Erythroblast (primary cell): ENCODE results near the gene CWC27.

Source experiments
- GATA1 ChIP-seq: IDR thresholded peaks from 2 replicates; pipeline ENCODE4 v1.6.1; 2011; ENCODE audit warnings: low read depth, mild to moderate bottlenecking, control low read depth, low read length, moderate library complexity
- POLR2A ChIP-seq: IDR thresholded peaks from 2 replicates; pipeline ENCODE4 v1.6.1; 2011; ENCODE audit warnings: mild to moderate bottlenecking, low read length

DNA sequence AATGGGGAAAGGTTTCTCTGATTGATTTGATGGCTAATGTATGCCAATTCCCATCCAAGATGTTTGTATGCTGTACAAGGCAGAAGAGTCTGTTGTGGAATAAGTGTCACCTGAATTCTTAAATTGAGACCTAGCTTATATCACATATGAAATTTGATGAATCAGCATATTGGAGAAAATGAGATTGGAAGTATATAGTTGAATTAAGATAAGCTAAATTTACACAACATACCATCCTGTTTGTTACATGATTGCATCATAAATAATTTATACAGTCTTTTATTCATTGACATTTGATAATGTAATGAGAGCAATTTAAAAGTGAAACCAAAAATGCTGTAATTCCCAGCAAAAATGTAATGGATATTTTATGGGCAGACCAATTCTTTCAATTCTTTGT is 1.1 kb downstream of the CWC27 start:
- TF ChIP-seq POLR2A (no peak), GATA1 (no peak)
